MM.1S (cell line): Measurements from ENCODE around the gene EN2.

Source experiments
- DNase-seq: peaks from one replicate; pipeline ENCODE4 v3.0.0-alpha.2; 2015
- H2AFZ ChIP-seq: fragments of 300-600 bp; sonication (generic); 2 replicates; pipeline ENCODE4 v1.6.0; 2016; ENCODE audit warnings: antibody characterized with exemption, low read length
- H3F3A ChIP-seq: fragments of 300-600 bp; sonication (generic); 2 replicates; pipeline ENCODE4 v1.6.1; 2016; ENCODE audit warnings: mild to moderate bottlenecking, antibody characterized with exemption, low read length, moderate library complexity, mixed read lengths; ENCODE audit not compliant: insufficient read depth
- H3K27ac ChIP-seq: fragments of 300-600 bp; sonication (generic); 2 replicates; pipeline ENCODE4 v1.5.1; 2016; ENCODE audit warnings: mild to moderate bottlenecking, low read length
- H3K27me3 ChIP-seq: fragments of 300-600 bp; sonication (generic); replicated peaks from 2 replicates; pipeline ENCODE4 v1.6.0; 2016; ENCODE audit warnings: low read length; ENCODE audit not compliant: insufficient read depth
- H3K36me3 ChIP-seq: fragments of 300-600 bp; sonication (generic); replicated peaks from 2 replicates; pipeline ENCODE4 v1.6.1; 2016; ENCODE audit warnings: mild to moderate bottlenecking, low read length, mixed read lengths; ENCODE audit not compliant: insufficient read depth
- H3K4me1 ChIP-seq: fragments of 300-600 bp; sonication (generic); 2 replicates; pipeline ENCODE4 v1.6.1; 2016; ENCODE audit warnings: low read length, mixed read lengths
- H3K4me2 ChIP-seq: fragments of 300-600 bp; sonication (generic); 2 replicates; pipeline ENCODE4 v1.6.0; 2016; ENCODE audit warnings: low read depth, low read length
- H3K4me3 ChIP-seq: fragments of 300-600 bp; sonication (generic); 2 replicates; pipeline ENCODE4 v1.5.1; 2016; ENCODE audit warnings: low read length, mixed read lengths
- H3K79me2 ChIP-seq: fragments of 300-600 bp; sonication (generic); 2 replicates; pipeline ENCODE4 v1.6.1; 2016; ENCODE audit warnings: mixed run types, low read length, mixed read lengths
- H3K9ac ChIP-seq: fragments of 300-600 bp; sonication (generic); 2 replicates; pipeline ENCODE4 v1.6.1; 2016; ENCODE audit warnings: low read length, mixed read lengths
- H3K9me2 ChIP-seq: fragments of 300-600 bp; sonication (generic); replicated peaks from 2 replicates; pipeline ENCODE4 v1.6.1; 2016; ENCODE audit warnings: mild to moderate bottlenecking, low read length, mixed read lengths; ENCODE audit not compliant: insufficient read depth
- H3K9me3 ChIP-seq: fragments of 300-600 bp; sonication (generic); replicated peaks from 2 replicates; pipeline ENCODE4 v1.6.1; 2016; ENCODE audit warnings: mild to moderate bottlenecking, low read length, mixed read lengths; ENCODE audit not compliant: insufficient read depth
- H4K20me1 ChIP-seq: fragments of 300-600 bp; sonication (generic); 2 replicates; pipeline ENCODE4 v1.6.1; 2016; ENCODE audit warnings: mild to moderate bottlenecking, low read length, moderate library complexity, mixed read lengths; ENCODE audit not compliant: insufficient read depth
- CTCF ChIP-seq: fragments of 300-600 bp; sonication (generic); IDR thresholded peaks from 2 replicates; pipeline ENCODE4 v1.5.1; 2016; ENCODE audit warnings: antibody characterized with exemption, low read length, mixed read lengths
- EZH2 ChIP-seq: fragments of 300-600 bp; sonication (generic); optimal IDR thresholded peaks from 2 replicates; pipeline ENCODE3; 2017; ENCODE audit warnings: low read depth, mild to moderate bottlenecking, antibody characterized with exemption, low read length, mixed read lengths
- EZH2phosphoT487 ChIP-seq: fragments of 300-600 bp; sonication (generic); IDR thresholded peaks from 2 replicates; pipeline ENCODE4 v1.6.1; 2018; ENCODE audit warnings: antibody characterized with exemption, low read length

Gene EN2

GRCh38 chr7:155460926-155461613 lies 3.1 kb downstream of the EN2 start:
- Histone ChIP-seq H3K36me3 (no peaks in the 10 kb centered on the region), H2AFZ (no peak overlapping the region), H3F3A (no peaks in the 10 kb centered on the region), H4K20me1 (no peaks in the 10 kb centered on the region), H3K4me3 (no peak overlapping the region), H3K9ac (no peak overlapping the region), H3K27me3 (peaks cover 78% of the 10 kb centered on the region), H3K4me1 (no peaks in the 10 kb centered on the region), H3K9me2 (no peaks in the 10 kb centered on the region), H3K27ac (no peak overlapping the region), H3K79me2 (no peaks in the 10 kb centered on the region), H3K9me3 (no peaks in the 10 kb centered on the region; the same call in 1 of the 2 replicates), H3K4me2 (no peak overlapping the region)
- TF ChIP-seq EZH2 (no peak), CTCF (no peak), EZH2phosphoT487 (no peak)
- no peak for DNase-seq

- no peaks in the 10 kb centered on the region for H3K79me2 ChIP-seq
- no peak overlapping the region for H3K9ac ChIP-seq
- H3K27me3 ChIP-seq = peaks cover 78% of the 10 kb centered on the region
- H3K9me3 ChIP-seq = no peaks in the 10 kb centered on the region; the same call in 1 of the 2 replicates
- H3K4me2 ChIP-seq = no peak overlapping the region
- no peak overlapping the region for H2AFZ ChIP-seq
- no peaks in the 10 kb centered on the region for H3K36me3 ChIP-seq
- H3K9me2 ChIP-seq = no peaks in the 10 kb centered on the region
- no peak overlapping the region for H3K27ac ChIP-seq
- no peaks in the 10 kb centered on the region for H3K4me1 ChIP-seq
- H3F3A ChIP-seq = no peaks in the 10 kb centered on the region
- H4K20me1 ChIP-seq = no peaks in the 10 kb centered on the region
- no peak overlapping the region for H3K4me3 ChIP-seq
- DNase-seq = no peak
- TF ChIP-seq EZH2 = no peak
- no peak for TF ChIP-seq CTCF
- TF ChIP-seq EZH2phosphoT487 = no peak
Observed at GRCh38 chr7:155461631-155462030, 3.7 kb downstream of the EN2 start.

- no peaks in the 10 kb centered on the region for H3K9me2 ChIP-seq
- H3K36me3 ChIP-seq = no peaks in the 10 kb centered on the region
- H3K4me1 ChIP-seq = no peaks in the 10 kb centered on the region
- no peaks in the 10 kb centered on the region; the same call in 1 of the 2 replicates for H3K9me3 ChIP-seq
- H3K4me2 ChIP-seq = no peak overlapping the region
- no peak overlapping the region for H2AFZ ChIP-seq
- H3K4me3 ChIP-seq = no peak overlapping the region
- DNase-seq = no peak
- H3K9ac ChIP-seq = no peak overlapping the region
- H3K79me2 ChIP-seq = no peaks in the 10 kb centered on the region
- H3K27ac ChIP-seq = no peak overlapping the region
- H3K27me3 ChIP-seq = peaks cover 79% of the 10 kb centered on the region
- no peaks in the 10 kb centered on the region for H4K20me1 ChIP-seq
- TF ChIP-seq EZH2 (no peak), EZH2phosphoT487 (no peak), CTCF (no peak)
- no peaks in the 10 kb centered on the region for H3F3A ChIP-seq
Observed at GRCh38 chr7:155462163-155462735, 4.3 kb downstream of the EN2 start.
